Astrocyte of the spinal cord (primary cell): ENCODE data around the gene OR2S2.

Experiments used
- DNase-seq: peaks from one replicate; pipeline ENCODE4 v3.0.0; 2011; ENCODE audit warnings: low read depth, low spot score
- H3K4me3 ChIP-seq: 2 replicates; pipeline ENCODE4 v1.5.1; 2011; ENCODE audit warnings: low read depth, mild to moderate bottlenecking, low read length, moderate library complexity
- in situ Hi-C: cut with HindIII; loops from 2 replicates; pipeline ENCODE4 v1.10.0; 2017; ENCODE audit warnings: low sequenced_read_pairs
- TF ChIP-seq, protein P1 (sequence below): IDR thresholded peaks from 2 replicates; pipeline ENCODE4 v1.5.1; 2012; ENCODE audit warnings: low read depth, mild to moderate bottlenecking, low read length, inconsistent platforms

Gene OR2S2

DNA sequence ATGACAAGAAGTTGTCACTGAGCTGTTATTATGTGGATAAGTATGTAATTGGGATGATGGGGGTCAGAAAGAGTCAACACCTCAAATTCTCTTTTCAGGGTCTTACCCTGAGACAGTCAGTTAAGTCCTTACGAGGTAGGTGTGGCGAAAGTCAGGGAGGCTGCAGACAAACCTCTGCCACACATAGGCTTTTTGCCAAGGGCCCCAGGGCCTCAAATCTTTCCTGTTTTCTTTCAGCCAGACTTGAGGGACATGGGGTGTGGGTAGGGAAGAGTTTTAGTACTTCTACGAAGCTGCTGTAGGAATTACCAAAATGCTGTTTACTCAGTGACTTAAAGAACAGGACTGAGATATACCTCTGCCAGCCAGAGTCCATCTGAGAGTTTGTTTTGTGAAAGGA lies 13.8 kb downstream of the OR2S2 start:
- H3K4me3 ChIP-seq = no peak overlapping the region
- no peak for DNase-seq
- in situ Hi-C loops = no loop called here
- TF ChIP-seq, protein P1, sequence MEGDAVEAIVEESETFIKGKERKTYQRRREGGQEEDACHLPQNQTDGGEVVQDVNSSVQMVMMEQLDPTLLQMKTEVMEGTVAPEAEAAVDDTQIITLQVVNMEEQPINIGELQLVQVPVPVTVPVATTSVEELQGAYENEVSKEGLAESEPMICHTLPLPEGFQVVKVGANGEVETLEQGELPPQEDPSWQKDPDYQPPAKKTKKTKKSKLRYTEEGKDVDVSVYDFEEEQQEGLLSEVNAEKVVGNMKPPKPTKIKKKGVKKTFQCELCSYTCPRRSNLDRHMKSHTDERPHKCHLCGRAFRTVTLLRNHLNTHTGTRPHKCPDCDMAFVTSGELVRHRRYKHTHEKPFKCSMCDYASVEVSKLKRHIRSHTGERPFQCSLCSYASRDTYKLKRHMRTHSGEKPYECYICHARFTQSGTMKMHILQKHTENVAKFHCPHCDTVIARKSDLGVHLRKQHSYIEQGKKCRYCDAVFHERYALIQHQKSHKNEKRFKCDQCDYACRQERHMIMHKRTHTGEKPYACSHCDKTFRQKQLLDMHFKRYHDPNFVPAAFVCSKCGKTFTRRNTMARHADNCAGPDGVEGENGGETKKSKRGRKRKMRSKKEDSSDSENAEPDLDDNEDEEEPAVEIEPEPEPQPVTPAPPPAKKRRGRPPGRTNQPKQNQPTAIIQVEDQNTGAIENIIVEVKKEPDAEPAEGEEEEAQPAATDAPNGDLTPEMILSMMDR = no peak

DNA sequence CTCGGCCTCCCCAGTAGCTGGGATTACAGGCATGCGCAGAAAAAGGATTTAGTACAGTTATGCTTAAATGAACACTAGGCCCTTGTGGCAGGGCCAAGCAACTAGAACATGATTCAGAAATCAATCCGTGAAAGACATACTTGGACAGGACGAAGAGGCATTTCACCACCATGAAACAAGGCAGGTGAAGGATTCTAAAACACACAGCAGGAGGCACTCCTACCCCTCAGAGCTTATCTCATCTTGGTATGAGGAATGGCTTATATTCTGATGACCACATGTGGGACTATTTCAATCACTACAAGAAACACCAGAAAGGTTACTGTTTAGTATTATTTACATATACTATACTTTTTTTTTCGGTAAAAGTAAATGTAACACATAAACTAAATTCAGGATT lies 15.7 kb downstream of the OR2S2 start:
- TF ChIP-seq, protein P1 = no peak
- no peak for DNase-seq
- in situ Hi-C loops = no loop called here
- H3K4me3 ChIP-seq = no peak overlapping the region

DNA sequence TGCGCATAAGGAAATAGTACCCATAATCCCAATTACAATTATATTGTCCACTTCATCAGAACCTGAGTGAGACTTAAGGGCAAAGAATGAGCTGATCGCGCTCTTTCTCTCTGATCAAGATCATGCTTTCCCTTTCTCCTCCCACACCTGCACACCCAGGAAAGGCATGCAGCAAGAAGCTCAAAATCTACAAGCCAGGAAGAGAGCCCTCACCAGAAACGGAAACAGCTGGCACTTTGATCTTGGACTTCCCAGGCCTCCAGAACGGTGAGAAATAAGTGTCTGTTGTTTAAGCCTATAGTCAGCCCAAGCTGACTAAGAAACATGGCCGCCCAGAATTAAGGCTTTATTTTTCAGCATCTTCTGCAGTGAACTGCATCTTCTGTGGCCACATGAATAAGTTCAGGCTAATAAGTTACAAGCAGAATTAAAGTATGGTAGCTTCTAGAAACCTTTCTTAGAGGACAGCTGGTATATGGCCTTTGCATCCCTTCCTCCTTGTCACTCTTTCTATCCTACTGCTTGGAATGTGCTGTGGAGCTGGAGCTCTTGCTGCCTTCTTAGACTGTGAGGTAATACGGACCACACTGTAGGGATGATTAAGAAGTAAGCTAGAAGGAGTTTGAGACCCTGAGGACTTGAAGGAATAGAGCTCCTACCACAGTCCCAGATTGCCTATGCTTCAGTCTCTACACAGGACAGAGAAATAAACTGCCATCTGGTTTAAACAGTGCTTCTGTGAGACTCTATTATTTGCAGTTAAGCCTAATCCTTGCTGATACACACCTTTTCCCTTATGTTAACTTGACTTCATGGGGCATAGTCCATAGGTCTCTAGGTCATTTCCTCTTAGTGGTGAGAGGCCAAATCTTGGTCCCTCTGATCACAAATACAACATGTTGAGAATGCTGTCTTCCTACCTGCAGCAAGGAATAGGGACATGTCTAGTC lies 17.2 kb downstream of the OR2S2 start:
- in situ Hi-C loops = no loop called here
- no peak for DNase-seq
- no peak overlapping the region for H3K4me3 ChIP-seq
- TF ChIP-seq, protein P1 = no peak

DNA sequence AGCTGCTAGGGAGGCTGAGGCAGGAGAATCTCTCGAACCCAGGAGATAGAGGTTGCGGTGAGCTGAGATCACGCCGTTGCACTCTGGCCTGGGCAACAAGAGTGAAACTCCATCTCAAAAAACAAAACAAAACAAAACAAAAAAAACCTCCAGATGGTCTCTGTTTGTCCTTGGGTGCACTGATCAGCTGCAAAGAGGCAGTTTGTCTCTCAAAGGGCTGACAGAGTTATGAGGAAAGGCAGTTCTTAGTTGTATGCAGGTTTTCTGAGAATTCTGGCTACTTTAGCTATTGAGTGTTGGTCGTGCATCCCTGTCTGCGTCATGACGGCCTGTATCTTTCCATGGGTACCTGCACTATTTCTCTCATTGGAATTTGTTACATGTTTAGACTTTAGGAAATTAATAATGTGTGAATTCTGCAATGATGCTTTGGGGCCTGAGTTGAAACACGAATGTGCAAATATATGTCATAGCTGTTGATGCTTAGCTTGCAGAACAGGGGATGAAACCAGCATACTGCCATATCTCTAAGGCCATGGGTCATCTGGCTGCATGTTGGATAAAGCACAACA lies 18.2 kb downstream of the OR2S2 start:
- in situ Hi-C loops = no loop called here
- DNase-seq = no peak
- no peak overlapping the region for H3K4me3 ChIP-seq
- TF ChIP-seq, protein P1 = no peak

DNA sequence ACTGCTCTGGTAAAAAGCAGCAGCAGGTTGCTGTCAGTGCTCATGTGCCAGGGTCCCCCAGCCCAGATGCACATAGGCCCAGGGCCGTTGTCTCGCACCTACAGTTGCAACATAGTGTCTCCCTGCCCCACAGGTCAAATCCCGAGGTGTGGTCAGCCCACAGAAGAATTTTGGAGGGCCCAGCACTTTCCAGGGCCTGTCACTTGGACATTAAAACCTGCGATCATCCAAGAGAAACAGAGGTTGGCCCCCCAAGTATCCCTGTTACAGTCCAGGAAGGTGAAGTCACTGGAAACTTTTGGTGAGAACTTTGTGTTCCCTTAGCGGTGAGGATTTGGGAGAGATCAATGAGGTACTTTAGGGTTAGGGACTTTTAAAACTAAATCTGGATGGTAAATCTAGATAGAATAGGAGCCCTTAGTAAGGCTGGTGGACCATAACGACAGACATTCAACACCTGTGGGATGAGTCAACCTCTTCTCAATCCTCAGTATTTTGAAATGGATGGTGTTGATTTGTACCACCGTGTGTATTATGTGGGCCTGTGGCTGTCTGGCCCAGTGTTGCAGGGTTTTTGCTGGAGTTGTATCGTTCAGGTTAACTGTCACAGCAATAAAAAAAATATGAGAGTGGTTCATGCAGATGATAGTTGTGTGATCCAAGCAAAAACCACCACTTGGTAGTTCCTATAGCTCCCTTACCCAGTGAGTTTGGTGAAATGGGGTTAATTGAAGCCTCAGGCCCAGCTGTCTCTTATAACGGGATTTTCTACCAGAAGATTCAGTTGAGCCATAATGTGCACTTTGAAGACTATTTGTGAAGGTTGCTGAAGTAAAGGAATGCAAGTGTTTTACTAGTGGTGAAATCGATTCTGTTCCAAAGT lies 19.2 kb downstream of the OR2S2 start:
- in situ Hi-C loops = no loop called here
- no peak overlapping the region for H3K4me3 ChIP-seq
- DNase-seq = no peak
- TF ChIP-seq, protein P1 = no peak

DNA sequence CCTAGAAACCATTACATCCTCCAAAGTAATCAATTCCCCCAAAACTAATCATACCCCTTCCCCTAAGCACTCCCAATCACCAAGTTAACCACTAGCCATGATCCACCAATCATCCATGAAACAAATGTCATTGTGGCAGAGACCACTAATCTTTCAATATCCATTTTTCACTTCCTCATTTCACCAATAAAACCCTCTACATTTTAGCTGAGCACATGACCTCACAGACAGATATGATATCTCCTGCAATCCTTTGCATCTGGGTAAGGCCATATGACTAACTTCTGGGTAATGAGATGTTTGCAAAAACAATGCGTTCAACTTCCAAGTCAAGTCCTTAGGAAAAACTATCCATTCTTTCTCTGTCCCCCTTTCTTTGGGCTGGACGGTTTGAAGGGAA lies 20.7 kb downstream of the OR2S2 start:
- no peak overlapping the region for H3K4me3 ChIP-seq
- no peak for DNase-seq
- TF ChIP-seq, protein P1 = no peak
- in situ Hi-C loops = no loop called here
